ENCODE measurements around the gene PLXNA4. TPM values are rescaled to one million over a fixed set of nuclear protein-coding genes. Genes with fewer than 3 reads are reported as not detected.

The PLXNA4 gene
- total RNA-seq, 1 experiment from 2014 or later: not detected

DNA sequence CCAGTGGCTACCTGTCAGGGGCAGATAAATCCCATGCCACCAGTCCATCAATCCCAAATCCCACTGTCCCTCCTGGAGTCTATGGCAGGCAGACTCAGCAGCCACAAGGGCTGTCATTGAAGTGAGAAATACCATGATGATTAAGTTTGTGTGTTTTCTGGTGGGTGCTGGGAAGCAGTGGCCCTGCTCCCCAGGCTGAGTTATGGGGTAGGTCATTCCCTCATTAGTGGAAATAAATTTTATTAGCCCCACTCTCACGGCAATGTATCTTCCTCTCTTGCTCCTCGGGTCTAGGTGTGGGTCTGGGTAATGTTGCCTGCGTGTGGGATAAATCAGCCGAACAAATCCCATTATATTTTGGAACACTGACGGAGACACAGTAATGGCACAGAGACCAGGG is 76.8 kb downstream of the PLXNA4 start:
- no TSS peak for BruUV-seq (replicated peaks)
- DNase-seq (ENCODE audit: low read depth, low spot score): no peak

More for the DNA sequence above, 76.8 kb downstream of the PLXNA4 start:
- Histone ChIP-seq H2AFZ (ENCODE audit: low read depth, low read length, poor library complexity, severe bottlenecking) (no peak overlapping the region), H3K9me2 (ENCODE audit: insufficient read depth) (no peaks in the 10 kb centered on the region), H3K4me1 (ENCODE audit: control insufficient read depth in 1 of 2, insufficient read depth in 2 of 2, low read length in 2 of 2) (no peaks in the 10 kb centered on the region), H3K9me3 (ENCODE audit: control insufficient read depth in 1 of 2, insufficient read depth in 1 of 2, low read depth in 1 of 2, low read length in 2 of 2) (no peaks in the 10 kb centered on the region), H3K79me2 (ENCODE audit: insufficient read depth, low read length) (no peaks in the 10 kb centered on the region), H4K20me1 (ENCODE audit: insufficient read depth) (no peaks in the 10 kb centered on the region), H3K36me3 (ENCODE audit: control insufficient read depth in 1 of 2, insufficient read depth in 2 of 2, low read length in 2 of 2) (no peaks in the 10 kb centered on the region), H3K27ac (ENCODE audit: low read depth, low read length) (no peak overlapping the region), H3K4me3 (replicated peaks in 1 of 2; ENCODE audit: low read depth in 1 of 2, low read length in 2 of 2) (no peak overlapping the region), H3K9ac (ENCODE audit: low read length) (no peak overlapping the region), H3K27me3 (ENCODE audit: insufficient read depth, low read length) (peaks cover 30% of the 10 kb centered on the region), H3K4me2 (ENCODE audit: low read length) (no peak overlapping the region)
- no peak for ATAC-seq
- TF ChIP-seq POLR2AphosphoS5 (IDR thresholded peaks at IDR 0.05; ENCODE audit: low read depth, low read length) (no peak), SP1 (IDR thresholded peaks at IDR 0.05; ENCODE audit: low read depth) (no peak), JUND (IDR thresholded peaks at IDR 0.05) (no peak), TCF7L2 (IDR thresholded peaks at IDR 0.05; ENCODE audit: borderline replicate concordance, extremely low read depth, insufficient read depth, insufficient read length) (no peak), YY1 (IDR thresholded peaks at IDR 0.05; ENCODE audit: extremely low read depth, insufficient replicate concordance, low read depth, low read length) (no peak), CEBPB (IDR thresholded peaks at IDR 0.05; ENCODE audit: low read depth) (no peak), ZFX (IDR thresholded peaks at IDR 0.05) (no peak), SIN3A (IDR thresholded peaks at IDR 0.05; ENCODE audit: low read depth) (no peak), ZNF274 (IDR thresholded peaks at IDR 0.05; ENCODE audit: low read depth, low read length) (no peak), FOSL1 (IDR thresholded peaks at IDR 0.05; ENCODE audit: low read depth) (no peak), EZH2phosphoT487 (IDR thresholded peaks at IDR 0.05; ENCODE audit: borderline replicate concordance) (no peak), RAD21 (IDR thresholded peaks at IDR 0.05; ENCODE audit: low read depth) (no peak), EZH2 (IDR thresholded peaks at IDR 0.05) (no peak), CBX3 (IDR thresholded peaks at IDR 0.05; ENCODE audit: low read depth) (no peak), EGR1 (IDR thresholded peaks at IDR 0.05; ENCODE audit: low read depth) (no peak)
- TF ChIP-seq, protein P1, sequence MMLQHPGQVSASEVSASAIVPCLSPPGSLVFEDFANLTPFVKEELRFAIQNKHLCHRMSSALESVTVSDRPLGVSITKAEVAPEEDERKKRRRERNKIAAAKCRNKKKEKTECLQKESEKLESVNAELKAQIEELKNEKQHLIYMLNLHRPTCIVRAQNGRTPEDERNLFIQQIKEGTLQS (IDR thresholded peaks at IDR 0.05): no peak
- TF ChIP-seq, protein P2, sequence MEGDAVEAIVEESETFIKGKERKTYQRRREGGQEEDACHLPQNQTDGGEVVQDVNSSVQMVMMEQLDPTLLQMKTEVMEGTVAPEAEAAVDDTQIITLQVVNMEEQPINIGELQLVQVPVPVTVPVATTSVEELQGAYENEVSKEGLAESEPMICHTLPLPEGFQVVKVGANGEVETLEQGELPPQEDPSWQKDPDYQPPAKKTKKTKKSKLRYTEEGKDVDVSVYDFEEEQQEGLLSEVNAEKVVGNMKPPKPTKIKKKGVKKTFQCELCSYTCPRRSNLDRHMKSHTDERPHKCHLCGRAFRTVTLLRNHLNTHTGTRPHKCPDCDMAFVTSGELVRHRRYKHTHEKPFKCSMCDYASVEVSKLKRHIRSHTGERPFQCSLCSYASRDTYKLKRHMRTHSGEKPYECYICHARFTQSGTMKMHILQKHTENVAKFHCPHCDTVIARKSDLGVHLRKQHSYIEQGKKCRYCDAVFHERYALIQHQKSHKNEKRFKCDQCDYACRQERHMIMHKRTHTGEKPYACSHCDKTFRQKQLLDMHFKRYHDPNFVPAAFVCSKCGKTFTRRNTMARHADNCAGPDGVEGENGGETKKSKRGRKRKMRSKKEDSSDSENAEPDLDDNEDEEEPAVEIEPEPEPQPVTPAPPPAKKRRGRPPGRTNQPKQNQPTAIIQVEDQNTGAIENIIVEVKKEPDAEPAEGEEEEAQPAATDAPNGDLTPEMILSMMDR (IDR thresholded peaks at IDR 0.05 in 2 of 3, conservative IDR thresholded peaks at IDR 0.05 in 1 of 3; ENCODE audit: borderline replicate concordance in 1 of 3, insufficient read depth in 1 of 3, low read depth in 2 of 3, low read length in 2 of 3): no peak
- TF ChIP-seq, protein P3, sequence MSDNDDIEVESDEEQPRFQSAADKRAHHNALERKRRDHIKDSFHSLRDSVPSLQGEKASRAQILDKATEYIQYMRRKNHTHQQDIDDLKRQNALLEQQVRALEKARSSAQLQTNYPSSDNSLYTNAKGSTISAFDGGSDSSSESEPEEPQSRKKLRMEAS (IDR thresholded peaks at IDR 0.05): no peak
- TF ChIP-seq, protein P4, sequence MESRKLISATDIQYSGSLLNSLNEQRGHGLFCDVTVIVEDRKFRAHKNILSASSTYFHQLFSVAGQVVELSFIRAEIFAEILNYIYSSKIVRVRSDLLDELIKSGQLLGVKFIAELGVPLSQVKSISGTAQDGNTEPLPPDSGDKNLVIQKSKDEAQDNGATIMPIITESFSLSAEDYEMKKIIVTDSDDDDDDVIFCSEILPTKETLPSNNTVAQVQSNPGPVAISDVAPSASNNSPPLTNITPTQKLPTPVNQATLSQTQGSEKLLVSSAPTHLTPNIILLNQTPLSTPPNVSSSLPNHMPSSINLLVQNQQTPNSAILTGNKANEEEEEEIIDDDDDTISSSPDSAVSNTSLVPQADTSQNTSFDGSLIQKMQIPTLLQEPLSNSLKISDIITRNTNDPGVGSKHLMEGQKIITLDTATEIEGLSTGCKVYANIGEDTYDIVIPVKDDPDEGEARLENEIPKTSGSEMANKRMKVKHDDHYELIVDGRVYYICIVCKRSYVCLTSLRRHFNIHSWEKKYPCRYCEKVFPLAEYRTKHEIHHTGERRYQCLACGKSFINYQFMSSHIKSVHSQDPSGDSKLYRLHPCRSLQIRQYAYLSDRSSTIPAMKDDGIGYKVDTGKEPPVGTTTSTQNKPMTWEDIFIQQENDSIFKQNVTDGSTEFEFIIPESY (IDR thresholded peaks at IDR 0.05; ENCODE audit: extremely low read depth, insufficient replicate concordance, low read length): no peak
- intact Hi-C loops (cut with micrococcal nuclease): no loop called here
- RAD21 ChIA-PET (ENCODE audit: low non-redundant PET in 1 of 2, low total read pairs in 2 of 2, uncharacterized antibody in 2 of 2, unreplicated experiment in 2 of 2): no interaction called here
- POLR2A ChIA-PET: no interaction called here
- CTCF ChIA-PET: no interaction called here
